Bone marrow (tissue), 2 donors: ENCODE data around the gene GHRHR.

ENCODE experiments used
- DNase-seq, 2 donors: peaks; one replicate each; lab custom pipeline; 2025; lab: John Stamatoyannopoulos, UW

The GHRHR gene

DNA sequence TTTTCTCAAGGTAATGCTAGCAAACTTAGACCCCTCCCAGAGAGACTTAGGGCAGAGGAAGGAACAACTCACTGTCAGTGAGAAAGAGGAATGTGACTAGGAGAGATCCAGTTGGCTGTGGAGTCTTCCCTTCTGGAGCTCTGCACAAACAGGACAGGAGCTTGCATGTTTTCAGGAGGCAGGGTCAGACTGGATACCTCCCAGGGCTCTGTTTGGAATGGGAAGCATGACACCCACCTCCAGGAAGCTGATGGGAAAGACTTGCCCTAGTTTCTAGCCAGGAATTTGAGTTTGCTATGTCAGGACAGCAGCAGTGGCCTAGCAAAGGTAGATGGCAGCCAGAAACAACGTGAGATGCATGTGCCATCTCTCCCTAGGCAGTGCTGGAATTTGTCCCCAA lies 40.6 kb downstream of the GHRHR start:
- no peak for DNase-seq

DNA sequence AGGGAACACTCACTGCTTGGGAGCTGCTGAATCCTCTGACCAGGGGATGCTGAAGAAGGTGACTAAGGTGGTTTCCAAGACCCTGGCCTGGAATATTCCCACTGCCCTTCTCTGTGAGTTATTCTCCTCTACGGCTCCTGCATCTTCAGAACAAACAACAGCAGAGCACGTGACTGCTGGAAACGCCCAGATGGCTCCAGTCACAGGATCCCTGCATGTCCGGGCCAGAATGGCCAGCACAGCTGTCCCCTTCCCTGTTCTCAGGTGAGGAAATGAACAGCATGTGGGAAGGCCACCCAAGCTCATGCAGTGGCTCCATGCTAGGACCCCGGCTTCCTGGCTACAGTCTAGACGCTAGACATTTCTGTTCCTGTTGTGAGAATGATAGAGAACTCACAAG lies 43.1 kb downstream of the GHRHR start:
- no peak for DNase-seq

DNA sequence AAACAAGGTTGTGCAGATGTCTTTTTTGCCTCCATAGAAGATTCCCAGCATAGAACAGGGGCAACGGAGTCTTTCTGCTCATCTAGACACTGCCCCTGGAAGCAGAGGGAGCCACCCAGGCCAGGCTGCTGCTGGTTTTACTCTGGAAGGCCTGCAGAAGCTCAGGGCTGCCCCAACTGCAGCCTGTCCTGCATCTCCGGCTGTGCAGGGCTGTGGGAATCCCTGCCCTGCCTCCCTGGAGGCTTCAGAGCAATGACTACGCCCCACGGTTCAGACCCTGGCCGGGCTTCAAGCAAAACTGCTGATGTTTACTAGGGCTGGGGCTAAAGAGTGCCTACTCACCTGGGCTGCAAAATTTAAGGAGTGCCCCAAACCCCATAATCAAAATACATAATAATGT lies 43.9 kb downstream of the GHRHR start:
- DNase-seq: no peak

- DNase-seq: no peak
These were observed 51.1 kb downstream of the GHRHR start for GRCh38 chr7:31014826-31015225.

GRCh38 chr7:31017032-31017675 lies 53.4 kb downstream of the GHRHR start:
- DNase-seq: no peak

DNA sequence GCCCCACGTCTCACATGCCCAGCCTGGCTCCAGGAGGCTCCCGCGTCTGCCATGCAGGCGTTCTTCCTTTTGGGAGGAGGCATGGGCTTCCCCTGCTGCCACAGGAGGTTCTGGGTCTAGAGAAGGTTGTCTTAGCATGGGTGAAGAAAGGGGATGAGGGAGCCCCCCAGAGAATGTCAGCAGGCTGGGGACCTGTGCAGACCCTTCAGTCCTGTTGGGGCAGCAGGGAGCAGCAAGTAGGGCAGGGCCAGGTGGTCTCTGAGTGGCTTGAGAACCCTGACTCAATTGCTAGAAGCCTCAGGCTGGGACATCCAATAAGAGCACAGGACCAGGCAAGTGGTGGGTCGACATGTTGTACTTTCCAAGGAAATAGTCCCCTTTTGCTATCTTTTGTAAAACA lies 54.0 kb downstream of the GHRHR start:
- DNase-seq: no peak

DNA sequence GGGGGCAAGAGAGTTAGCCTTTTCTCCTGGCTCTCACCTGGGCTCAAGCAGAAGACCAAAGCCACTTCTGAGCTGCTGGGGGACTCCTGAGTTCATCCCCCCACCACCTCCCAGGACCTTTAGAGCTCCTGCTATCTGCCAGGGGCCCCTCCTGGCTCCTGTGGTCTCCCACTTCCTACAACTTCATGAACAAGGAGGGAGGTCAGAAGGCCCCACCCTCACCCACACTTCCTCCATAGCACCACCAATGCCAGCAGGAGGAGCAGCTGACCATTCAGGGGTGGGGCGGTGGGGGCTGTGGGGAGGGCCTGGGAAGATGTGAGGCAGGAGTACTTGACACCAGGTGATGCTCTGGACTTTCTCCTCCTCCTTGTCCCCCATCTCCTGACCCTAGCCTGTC lies 55.8 kb downstream of the GHRHR start:
- no peak for DNase-seq

GRCh38 chr7:31020161-31020560 lies 56.4 kb downstream of the GHRHR start:
- DNase-seq: no peak

GRCh38 chr7:31020652-31021051 lies 56.9 kb downstream of the GHRHR start:
- DNase-seq: no peak

DNA sequence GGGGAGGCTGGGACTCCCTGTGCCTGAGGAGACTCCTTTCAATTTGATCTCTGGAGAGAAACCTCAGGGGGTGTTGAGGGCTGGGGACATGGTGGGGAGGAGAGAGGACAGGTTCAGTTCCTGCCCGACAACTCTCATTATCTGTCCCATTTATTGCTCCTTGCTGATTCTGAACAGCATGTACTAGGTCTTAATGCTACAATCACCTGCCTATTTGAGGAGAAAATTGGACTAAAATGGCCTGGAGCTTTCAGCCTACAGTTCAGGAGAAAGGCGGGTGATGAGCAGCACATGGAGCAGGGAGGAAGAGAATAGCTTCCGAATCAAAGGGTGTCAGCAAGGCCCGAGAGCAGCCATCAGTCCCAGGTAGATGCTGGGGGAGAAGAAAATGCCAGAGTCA lies 58.4 kb downstream of the GHRHR start:
- DNase-seq: no peak

DNA sequence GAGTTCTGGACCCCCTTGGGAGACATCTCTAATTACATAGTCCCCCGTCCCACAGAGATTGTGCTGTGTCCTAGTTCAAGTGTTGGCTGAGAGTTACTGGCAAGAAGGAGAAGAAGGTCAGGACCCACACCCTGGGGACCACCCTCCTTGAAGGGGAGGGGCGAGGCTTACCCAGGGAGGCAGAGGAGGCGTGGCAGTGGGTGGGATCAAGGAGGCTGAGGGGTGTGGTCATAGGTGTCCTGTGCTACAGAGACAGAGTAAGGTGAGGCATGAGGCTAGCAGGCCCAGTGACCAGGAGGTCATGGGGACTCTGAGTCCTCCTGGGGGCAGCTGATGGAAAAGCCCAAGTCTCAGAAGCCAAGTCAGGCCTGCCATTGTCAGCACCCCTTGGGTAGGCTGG lies 59.0 kb downstream of the GHRHR start:
- no peak for DNase-seq

DNA sequence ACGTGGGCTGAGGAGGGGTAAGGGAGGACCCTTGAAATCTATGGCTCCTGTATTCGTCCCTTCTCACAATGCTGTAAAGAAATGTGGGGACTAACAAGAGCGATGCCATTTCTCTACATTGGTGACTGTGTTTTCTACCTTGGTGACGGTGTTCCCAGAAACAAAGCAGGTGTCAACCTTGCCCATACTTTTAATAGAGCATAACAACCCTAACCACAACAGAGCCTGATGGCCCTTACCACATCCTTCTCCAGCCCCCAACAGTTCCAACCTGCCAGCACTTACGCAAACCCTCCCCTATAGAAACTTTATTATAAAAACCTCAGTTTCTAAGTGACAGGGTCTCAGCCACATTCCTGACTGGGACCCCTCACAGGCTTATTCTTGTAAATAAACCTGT lies 60.1 kb downstream of the GHRHR start:
- DNase-seq: no peak

DNA sequence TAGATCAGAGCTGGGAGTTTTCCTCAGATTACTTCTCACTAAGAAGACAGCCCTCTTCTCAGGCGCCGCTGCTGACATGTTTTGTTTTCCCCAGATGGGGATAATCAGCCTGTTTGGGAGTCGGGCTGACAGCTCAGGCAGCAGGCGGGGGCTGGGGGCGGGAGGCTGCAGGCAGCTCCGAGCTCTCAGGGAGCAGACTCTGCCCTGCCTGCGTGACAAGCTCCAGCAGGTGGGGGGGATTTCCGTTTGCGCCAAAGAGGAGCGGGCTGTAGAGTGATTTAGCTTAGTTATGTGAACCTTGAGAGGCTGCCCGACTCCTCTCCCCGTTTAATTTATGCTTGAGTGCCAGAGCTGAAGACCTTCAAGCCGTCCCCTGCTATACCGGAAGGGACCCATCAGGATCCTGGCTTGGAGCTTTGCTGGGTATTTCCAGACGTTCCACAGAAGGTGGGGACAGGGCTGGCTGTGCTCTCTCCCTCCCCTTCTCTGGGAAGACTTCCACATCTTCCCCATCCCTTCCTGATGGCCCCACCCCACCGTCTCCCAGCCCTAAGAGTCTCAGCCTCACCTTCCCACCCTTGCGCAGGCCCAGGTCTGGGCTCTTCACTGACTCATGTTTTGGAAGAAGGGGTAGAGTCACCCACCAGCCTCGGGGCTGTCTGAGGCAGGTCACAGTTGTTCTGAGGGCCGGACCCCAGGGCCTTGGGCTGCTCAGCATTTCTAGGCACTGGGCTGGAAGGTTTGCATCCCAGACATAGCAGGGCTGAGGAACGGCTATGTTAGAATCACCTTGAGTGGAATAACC lies 63.6 kb downstream of the GHRHR start:
- DNase-seq: no peak

GRCh38 chr7:31028006-31028405 lies 64.3 kb downstream of the GHRHR start:
- DNase-seq: no peak

DNA sequence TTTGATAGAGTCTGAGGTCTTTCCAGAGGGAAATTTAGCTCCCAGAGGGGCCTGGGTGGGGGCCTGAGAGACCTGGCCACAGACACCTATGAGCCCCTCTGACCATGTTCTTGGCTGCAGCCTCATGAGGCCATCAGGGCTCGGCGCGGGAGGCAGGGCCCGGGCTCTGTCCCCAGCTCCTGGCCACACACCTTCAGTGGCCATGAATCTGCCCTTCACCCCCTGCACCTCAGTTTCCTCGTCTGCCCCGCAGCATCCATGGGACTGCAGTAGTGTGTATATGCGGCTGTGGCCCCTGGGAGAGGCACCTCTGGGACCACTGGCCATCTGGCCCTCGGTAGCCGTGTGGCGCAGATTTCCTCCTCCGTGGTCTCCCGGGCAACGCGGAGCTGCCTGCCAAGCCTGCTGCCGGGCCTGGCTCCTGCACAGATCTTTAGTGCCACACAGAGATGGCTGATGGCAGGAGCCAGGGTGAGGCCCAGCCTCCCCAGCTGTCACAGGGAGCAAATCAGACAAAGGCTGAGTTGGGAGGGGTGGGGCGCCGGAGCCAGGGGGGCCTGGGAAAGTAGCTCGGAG lies 64.8 kb downstream of the GHRHR start:
- DNase-seq: no peak
